DMS 273 (cell line): ENCODE data around the gene USP12.
A peak's percentile ranks its signal among the peaks of the same experiment; 100 is the strongest.
"Not testable (repeated sequence)": the region's sequence is repeated elsewhere in the genome, so short reads cannot be mapped to it uniquely, and the experiment has no call there.

ENCODE experiments used
- DNase-seq: peaks from one replicate; lab custom pipeline; 2025; ENCODE audit not compliant: unreplicated experiment; lab: John Stamatoyannopoulos, UW

USP12 gene

DNA sequence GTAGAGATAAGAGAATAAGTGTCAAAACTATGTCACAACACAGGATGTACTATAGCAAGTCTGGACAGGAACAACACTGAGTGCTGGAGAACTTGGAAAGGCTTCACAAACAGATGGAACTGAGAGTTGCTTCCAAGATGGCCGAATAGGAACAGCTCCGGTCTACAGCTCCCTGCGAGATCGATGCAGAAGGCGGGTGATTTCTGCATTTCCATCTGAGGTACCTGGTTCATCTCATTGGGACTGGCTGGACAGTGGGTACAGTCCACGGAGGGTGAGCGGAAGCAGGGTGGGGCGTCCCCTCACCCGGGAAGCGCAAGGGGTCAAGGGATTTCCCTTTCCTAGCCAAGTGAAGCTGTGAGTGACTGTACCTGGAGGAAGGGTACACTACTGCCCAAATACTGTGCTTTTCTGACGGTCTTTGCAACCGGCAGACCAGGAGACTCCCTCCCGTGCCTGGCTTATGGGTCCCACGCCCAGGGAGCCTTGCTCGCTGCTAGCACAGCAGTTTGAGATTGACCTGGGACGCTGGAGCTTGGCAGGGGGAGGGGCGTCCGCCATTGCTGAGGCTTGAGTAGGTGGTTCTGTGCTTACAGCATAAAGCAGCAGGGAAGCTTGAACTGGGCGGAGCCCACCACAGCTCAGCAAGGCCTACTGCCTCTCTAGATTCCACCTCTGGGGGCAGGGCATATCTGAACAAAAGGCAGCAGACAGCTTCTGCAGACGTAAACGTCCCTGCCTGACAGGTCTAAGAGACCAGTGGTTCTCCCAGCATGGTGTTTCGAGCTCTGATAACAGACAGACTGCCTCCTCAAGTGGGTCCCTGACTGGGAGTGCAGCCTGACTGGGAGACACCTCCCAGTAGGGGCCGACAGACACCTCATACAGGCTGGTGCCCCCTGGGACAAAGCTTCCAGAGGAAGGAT, 46.0 kb downstream of the USP12 start:
- no peak for DNase-seq

DNA sequence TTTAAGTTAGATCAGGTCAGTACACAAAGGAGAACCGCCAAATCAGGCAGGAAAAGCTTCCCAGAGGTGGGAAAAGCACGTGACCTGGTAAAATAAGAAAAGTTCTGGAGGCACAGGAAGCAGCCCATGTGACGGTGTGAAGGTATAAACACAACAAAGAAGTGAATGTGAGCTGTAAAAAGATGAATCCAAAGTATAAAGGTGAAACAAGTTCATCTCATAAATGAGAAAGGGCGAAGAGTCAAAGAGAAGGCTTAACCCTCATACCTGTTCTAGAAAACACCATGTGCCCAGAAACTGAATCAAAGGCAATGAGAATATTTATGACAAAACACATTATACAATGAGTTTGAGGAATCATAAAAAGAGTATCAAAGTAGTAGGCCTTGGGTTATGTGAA, 47.0 kb downstream of the USP12 start:
- no peak for DNase-seq

DNA sequence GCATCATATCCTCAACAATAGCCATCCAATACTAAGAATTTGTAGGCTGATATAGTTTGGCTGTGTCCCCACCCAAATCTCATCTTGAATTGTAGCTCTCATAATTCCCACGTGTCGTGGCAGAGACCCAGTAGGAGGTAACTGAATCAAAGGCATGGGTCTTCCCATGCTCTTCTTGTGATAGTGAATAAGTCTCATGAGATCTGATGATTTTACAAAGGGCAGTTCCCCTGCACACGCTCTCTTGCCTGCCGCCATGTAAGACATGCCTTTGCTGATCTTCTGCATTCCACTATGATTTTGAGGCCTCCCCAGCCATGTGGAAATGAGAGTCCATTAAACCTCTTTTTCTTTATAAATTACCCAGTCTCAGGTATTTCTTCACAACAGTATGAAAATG, 48.2 kb downstream of the USP12 start:
- not testable (repeated sequence) for DNase-seq

DNA sequence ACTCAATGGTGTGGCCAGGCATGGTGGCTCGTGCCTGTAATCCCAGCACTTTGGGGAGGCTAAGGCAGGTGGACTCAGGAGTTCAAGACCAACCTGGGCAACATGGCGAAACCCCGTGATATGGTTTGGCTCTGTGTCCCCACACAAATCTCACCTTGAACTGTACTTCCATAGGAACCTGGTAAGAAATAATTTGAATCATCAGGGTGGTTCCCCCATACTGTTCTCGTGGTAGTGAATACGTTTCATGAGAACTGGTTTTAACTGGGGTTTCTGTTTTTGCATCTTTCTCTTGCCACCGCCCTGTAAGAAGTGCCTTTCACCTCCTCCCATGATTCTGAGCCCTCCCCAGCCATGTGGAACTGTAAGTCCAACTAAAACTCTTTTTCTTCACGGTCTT, 49.6 kb downstream of the USP12 start:
- DNase-seq, result no peak

DNA sequence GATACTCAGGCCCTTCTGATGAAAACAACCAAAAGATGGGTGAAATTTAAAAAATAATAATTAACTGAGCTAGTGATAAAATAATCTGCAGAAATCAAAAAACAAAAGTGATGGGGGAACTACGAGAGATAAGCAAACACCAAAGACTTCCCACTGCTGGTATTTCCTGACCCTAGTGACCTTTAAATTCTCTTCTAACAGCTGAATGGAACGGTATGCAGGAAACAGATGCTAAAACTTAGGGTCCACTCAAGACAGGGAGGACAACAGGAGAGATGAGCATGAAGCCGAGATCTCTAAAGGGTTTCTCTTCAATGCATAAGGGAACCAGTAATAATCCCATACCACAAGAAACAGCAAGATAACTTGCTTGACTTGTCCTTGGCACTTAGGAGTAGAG, 50.8 kb downstream of the USP12 start:
- DNase-seq, result no peak

DNA sequence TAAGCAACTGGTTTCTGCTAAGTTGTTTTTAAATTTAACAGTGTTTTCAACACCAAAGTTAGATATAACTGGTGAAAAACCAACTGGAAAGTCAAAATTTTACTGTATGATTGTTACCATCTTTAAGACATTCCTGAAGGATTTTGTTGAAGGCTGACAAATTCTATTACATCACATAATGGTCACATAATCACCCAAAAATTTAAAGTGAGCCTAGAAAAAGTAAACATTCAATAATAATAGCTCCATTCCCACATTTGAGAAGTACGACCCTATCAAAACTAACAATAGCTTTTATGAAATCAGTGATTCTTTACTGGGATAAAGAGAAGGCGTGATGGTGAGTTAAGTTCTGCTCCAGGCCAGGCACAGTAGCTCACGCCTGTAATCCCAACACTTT, 51.6 kb downstream of the USP12 start:
- no peak for DNase-seq

DNA sequence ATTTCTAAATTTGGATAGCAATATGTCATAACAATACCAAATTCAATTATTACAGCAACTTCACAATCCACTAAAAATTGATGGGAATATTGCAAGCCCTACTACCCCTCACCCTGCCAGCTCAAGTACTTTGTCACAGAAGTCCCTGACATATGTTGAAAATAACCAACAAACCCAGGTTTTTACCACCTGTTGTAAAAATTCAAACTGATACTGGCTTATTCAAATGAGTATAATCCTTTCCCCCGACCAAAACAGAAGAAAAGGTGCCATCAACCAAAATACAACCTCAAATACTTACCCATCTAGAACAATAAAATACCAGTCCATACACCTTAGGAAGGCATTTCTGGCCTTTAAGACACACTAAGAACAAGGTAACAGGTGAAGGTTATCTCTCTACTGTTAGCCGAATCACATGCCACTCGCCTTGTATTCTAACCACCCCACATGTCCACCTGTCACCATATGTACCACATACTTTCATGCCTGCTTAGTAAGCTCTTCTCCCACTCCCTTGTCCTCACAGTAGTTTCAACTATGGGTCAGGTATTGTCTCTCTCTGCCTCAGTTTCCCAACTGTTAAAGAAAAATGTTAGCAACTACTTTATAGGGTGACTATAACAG, 53.1 kb downstream of the USP12 start:
- DNase-seq, result peak; percentile 26

DNA sequence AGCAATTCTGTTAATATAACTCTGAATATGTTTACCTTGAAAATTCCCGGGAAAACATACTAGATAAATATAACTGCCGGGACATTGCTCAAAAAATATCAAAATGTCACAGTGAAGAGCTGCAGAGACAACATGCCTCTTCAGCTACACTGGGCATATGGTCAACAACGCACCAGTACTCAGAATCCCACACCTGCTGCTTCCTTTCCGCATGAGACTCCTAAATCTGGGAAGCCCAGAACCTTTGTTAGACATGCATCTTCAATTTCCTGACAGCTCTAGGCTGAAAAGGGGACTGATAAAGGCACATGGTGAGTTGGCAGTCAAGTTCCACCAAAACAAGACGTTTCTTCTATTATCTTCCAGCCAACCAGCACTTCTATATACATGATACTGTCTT, 53.7 kb downstream of the USP12 start:
- peak; percentile 48 for DNase-seq

DNA sequence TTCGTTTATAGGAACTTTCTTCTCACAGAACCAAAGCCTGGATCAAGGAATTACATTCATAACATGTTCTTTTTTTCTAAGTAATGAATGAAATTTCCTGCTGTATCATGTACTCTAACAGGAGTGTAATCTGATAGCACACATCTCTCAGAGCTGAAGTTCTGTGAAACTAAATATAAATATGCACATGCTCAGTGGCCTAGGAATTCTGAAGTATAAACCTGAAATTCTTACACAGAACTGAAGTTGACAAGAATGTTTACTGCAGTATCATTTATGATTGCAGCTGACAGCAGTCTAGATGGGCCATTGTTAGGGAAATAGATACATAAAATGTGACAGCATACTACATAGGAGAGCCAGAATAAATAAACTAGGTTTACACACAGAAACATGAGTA, 54.5 kb downstream of the USP12 start:
- DNase-seq, result no peak

DNA sequence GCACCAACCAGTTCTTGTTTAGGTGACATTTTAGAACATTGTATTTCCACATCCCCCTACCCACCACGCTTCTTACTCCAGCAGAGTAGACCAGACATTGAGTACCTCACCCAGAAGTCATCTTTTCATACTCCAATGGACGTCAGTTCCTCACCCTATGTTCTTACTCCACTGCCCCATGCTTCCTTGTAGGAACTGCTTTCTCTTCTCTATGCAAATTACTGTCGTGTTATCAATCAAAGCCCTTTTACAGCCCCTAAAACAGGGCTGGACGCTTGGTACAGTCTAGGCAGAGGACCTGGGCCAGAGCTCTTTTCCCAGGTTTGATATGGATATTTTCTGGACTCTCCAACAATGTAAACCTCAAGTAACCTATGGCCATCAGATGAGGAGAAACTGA, 58.2 kb downstream of the USP12 start:
- DNase-seq, result no peak

DNA sequence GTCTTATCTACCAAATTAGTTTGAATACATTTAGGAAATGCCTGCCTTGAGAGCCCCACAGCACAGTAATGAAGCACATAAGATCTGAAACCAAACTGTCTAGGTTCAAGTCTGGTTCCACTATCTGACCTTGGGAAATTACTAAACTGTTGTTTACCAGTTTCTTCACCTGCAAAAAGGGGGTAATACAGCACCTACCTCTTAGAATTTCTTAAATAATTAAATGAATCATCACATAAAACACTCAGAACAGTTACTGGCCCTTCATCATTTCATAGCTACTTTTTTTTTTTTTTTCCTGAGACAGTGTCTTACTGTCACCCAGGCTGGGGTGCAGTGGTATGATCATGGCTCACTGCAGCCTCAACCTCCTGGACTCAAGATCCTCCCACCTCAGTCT, 59.6 kb downstream of the USP12 start:
- DNase-seq, result no peak

DNA sequence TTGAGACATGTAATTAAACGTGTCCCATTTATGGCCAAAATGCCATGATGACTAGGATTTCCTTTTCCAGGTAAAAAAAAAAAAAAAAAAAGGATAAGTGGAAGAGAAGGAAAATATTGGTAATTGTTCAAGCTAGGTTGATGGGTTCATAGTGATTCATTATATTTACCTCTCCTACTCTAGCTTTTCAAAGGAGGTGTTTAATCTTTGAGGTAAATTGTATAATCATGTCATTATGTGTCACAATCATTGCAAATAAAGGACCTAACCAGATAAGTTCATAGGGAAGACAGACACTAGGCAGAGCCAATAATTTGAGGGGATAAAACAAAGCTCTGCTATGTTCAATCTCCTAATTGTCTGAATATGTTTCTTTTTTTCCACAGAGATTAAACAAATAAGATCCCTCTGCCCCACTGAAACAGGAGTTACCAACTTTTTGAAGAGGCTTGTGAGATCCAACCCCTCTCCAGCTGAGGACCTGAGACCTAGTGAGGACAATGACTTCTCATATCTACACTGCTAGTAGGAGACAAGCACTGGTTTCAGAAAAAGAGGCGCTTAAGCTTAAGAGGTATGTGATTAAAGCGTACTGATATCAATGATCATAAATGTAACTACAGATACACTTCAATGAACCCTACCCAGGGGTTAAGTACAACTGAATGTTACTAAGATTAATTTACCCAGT, 61.4 kb downstream of the USP12 start:
- DNase-seq, result no peak

DNA sequence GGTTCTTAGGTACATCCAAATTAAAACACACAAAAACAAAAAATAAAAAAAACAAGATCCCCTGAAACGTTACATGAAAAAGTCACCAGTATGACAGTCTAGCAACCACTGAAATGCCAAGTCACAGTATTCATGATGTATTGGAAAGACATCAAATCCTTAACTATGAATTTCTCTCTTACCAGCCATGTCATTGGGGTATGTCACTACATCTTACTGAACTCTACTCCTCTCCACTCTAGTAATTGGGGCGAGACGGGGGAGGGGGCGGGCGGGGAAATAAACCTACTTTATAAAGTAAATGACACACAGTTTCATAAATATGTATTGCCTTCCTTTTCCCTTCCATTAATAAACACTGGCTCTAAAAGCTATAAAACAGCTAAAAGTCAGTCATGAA, 65.5 kb downstream of the USP12 start:
- no peak for DNase-seq

DNA sequence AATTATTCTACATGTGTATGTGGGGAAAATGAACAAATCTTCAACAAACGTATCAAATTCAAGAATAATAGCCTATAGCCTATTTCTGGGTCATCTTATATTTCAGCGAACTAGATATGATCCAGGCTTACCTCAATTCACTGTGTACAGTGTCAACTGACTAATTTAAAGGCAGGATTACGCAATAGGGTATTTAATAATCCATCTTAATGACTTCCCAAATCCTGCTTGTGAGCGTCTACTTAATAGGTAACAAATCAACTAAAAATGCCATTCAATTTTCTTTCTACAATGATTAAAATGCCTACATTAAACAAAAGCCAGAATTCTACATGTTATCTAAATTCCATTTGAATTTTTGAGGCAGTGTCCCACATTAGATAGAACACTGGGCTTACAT, 67.0 kb downstream of the USP12 start:
- DNase-seq, result no peak

DNA sequence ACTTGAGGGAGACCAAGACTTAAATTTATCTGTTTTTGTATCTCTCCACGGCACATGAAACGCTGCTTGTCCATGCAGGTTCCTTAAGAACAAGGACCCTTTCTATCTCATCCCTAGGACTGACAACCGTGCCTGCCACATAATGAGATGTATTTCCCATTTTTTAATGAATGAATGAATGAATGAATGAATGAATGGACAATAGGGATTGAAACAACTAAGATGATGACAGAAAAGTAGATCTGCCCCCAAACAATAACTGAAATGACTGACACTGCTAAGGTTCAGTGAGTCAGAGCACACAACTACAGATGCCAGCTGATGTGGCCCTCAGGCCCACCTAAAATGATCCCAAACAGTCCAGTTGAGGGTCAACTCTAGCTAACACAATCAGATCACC, 69.8 kb downstream of the USP12 start:
- no peak for DNase-seq

DNA sequence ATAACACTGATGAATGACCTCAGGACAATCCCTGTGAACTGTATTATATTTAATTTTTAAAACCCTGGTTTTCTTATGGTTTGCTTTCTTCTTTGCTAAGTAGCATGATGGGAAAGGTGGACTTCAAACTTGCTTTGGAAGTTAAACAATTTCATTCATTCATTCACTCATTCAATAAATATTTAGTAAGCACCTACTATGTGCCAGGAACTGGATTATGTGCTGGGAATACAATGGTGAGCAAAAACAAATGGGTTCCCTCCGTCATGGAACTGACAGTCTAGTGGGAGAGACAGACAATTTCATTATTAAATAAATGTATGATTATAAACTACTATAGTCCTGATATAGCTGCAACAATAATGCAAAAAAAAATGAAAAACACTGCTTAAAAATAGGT, 70.3 kb downstream of the USP12 start:
- DNase-seq, result no peak

DNA sequence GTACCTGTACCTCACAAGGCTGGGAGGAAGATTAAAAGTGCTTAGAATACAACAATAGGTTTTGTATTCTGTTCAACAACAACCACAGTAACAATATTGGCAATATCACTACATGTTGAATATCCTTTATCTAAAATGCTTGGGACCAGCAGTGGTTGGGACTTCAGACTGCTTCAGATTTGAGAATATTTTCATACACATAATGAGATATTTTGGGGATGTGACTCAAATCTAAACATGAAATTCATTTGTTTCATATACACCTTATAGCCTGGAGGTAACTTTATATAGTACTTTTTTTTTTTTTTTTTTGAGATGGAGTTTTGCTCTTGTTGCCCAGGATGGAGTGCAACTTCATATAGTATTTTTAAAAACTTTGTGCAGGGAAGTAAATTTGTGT, 73.9 kb downstream of the USP12 start:
- no peak for DNase-seq

DNA sequence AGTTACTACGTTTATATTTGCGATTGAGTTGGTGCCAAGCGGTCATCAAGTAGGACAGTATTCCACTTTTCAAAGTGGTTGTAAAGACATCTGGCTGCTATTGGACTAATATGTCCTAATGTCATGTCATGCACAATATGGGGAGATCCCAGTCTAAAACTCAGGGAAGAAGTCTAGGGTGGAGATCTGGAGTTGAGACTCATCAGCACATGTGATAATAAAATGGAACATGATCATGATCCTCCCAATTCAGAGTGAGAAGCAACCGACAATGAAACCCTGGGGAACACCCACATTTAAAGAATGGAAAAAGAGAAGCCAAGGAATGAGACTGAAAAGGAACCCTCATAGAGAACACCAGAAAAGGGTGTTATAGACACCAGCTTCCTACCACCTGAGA, 80.2 kb downstream of the USP12 start:
- no peak for DNase-seq

DNA sequence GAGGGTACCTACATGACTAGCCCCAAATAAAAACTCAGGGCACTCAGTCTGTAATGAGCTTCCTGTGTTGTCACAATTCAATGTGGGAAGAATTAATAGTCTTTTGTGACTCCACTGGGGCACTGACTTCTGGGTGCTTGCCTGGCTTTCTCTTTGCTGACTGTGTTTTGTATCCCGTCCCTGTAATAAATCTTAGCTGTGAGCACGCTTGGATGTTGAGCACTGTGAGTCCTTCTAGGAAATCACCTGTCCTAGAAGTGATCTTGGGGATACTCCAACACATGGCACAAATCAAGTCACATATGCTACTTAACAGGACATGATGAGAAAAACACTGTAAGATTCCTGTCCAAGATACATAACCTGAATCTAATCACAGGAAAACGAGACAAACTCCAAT, 83.0 kb downstream of the USP12 start:
- no peak for DNase-seq

DNA sequence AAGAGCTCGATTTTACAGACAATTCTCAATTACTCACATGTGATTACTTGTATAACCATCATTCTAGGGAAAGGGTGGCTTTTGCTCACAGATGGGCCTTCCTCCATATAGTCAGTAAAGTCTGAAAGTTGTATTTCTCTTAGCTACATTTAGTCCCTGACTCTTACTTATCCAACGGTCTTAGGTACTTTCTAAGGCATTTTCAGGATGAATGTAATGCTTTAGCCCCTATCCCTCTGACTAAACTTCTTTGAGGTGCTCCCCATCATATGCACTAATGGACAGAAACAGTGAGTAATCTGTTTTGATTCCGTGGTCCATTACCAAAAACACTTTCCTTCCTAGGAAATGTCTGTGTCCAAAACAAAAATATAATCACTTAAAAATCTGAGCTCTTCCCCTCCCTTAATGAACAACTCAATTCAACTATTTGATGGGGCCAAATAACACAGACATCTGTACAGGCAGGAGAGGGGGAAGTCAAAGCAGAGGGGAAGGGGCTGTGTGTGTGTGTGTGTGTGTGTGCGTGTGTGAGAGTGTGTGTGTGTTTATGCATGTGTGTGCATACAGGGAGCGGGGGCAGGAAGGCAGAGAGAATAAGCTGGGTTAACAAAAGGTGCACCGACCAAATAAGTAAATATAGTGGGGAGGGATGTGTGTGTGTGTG, 84.9 kb downstream of the USP12 start:
- DNase-seq, result no peak

DNA sequence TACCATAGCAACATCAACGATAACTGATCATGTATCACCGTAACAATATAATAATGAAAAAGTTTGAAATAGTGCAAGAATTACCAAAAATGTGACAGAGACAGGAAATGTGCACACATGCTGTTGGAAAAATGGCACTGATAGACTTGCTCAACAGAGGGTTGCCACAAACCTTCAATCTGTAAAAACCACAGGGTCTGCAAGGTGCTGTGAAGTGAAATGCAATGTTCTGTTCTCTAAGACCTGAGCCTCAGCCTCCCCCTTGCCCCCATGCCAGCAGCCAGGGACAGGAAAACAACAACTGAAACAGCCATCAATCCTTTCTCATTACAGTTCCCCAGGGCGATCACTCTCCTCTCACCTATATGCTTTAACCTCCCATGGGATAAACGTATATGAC, 88.4 kb downstream of the USP12 start:
- no peak for DNase-seq
